GM18507 (cell line): ENCODE data around the gene NBEA.
"Not testable (repeated sequence)": the region's sequence is repeated elsewhere in the genome, so short reads cannot be mapped to it uniquely, and the experiment has no call there.

Source experiments
- DNase-seq: peaks from one replicate; pipeline ENCODE4 v3.0.0; 2011; ENCODE audit warnings: low read depth; ENCODE audit not compliant: insufficient read length; ENCODE audit errors: extremely low spot score
- FAIRE-seq: peaks from 2 replicates; lab custom pipeline; 2011; peaks lifted over from hg19 to GRCh38; lab: Jason Lieb, UNC

NBEA gene

GRCh38 chr13:34941835-34942731 is at the start of gene NBEA:
TSS of gene NBEA (plus strand) at chr13:34942270. CDS start at chr13:34942821, 551 bp downstream.
- DNase-seq (peak; percentile 69), FAIRE-seq (peak; percentile 51)

- FAIRE-seq (no peak), DNase-seq (no peak)
Observed at GRCh38 chr13:34894756-34895155, 47.3 kb upstream of the NBEA start.

GRCh38 chr13:34897220-34897619 is 44.9 kb upstream of the NBEA start:
- FAIRE-seq (no peak), DNase-seq (no peak)

- DNase-seq: no peak
- FAIRE-seq: no peak
Observed at GRCh38 chr13:34899888-34900287, 42.2 kb upstream of the NBEA start.

GRCh38 chr13:34900288-34900739 is 41.8 kb upstream of the NBEA start:
- FAIRE-seq (no peak), DNase-seq (no peak)

GRCh38 chr13:34901572-34901971 is 40.5 kb upstream of the NBEA start:
- DNase-seq: no peak
- no peak for FAIRE-seq

GRCh38 chr13:34911159-34911558 is 30.9 kb upstream of the NBEA start:
- DNase-seq (no peak), FAIRE-seq (no peak)

- DNase-seq (no peak), FAIRE-seq (no peak)
Observed at GRCh38 chr13:34913040-34913439, 29.0 kb upstream of the NBEA start.

GRCh38 chr13:34914416-34914815 is 27.7 kb upstream of the NBEA start:
- no peak for DNase-seq
- no peak for FAIRE-seq

- DNase-seq (no peak), FAIRE-seq (no peak)
Observed at GRCh38 chr13:34926508-34926907, 15.6 kb upstream of the NBEA start.

GRCh38 chr13:34928676-34929075 is 13.4 kb upstream of the NBEA start:
- not testable (repeated sequence) for FAIRE-seq, DNase-seq

GRCh38 chr13:34931572-34931971 is 10.5 kb upstream of the NBEA start:
- DNase-seq: no peak

GRCh38 chr13:34933349-34933748 is 8.7 kb upstream of the NBEA start:
- FAIRE-seq: no peak
- no peak for DNase-seq

More at GRCh38 chr13:34931572-34931971, 10.5 kb upstream of the NBEA start:
- no peak for FAIRE-seq

GRCh38 chr13:34933786-34934185 is 8.3 kb upstream of the NBEA start:
- no peak for DNase-seq
- no peak for FAIRE-seq

- FAIRE-seq (no peak), DNase-seq (no peak)
Observed at GRCh38 chr13:34935841-34936240, 6.2 kb upstream of the NBEA start.

- FAIRE-seq: no peak
Observed at GRCh38 chr13:34939771-34940170, 2.3 kb upstream of the NBEA start.

GRCh38 chr13:34941436-34941834 is 635 bp upstream of the NBEA start:
- DNase-seq (no peak), FAIRE-seq (no peak)

More at GRCh38 chr13:34939771-34940170, 2.3 kb upstream of the NBEA start:
- DNase-seq: no peak

- FAIRE-seq (peak; percentile 46), DNase-seq (no peak)
Observed at GRCh38 chr13:34942732-34943435, 814 bp downstream of the NBEA start.

GRCh38 chr13:34943436-34944273 is 1.6 kb downstream of the NBEA start:
- DNase-seq: no peak
- FAIRE-seq: no peak

GRCh38 chr13:34944274-34944634 is 2.2 kb downstream of the NBEA start:
- FAIRE-seq (no peak), DNase-seq (no peak)
